ENCODE measurements around the gene CCDC175.

GRCh38 chr14:59461891-59462290 is 114.7 kb downstream of the CCDC175 start:
- TF ChIP-seq RXRA (IDR thresholded peaks at IDR 0.05): no peak
- TF ChIP-seq CTCF (IDR thresholded peaks at IDR 0.05; ENCODE audit: low read depth, low read length, missing input control): no peak
- TF ChIP-seq, protein P1, sequence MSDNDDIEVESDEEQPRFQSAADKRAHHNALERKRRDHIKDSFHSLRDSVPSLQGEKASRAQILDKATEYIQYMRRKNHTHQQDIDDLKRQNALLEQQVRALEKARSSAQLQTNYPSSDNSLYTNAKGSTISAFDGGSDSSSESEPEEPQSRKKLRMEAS (IDR thresholded peaks at IDR 0.05): no peak
- TF ChIP-seq TAF1 (conservative IDR thresholded peaks at IDR 0.05): no peak
- no peak for TF ChIP-seq ZBTB33 (IDR thresholded peaks at IDR 0.05)
- TF ChIP-seq GABPA (IDR thresholded peaks at IDR 0.05 in 1 of 2, conservative IDR thresholded peaks at IDR 0.05 in 1 of 2): no peak
- no peak for TF ChIP-seq JUND (IDR thresholded peaks at IDR 0.05)
